ENCODE measurements around the gene ATAD3B.
"Not testable (repeated sequence)": the region's sequence is repeated elsewhere in the genome, so short reads cannot be mapped to it uniquely, and the experiment has no call there.

Gene ATAD3B

DNA sequence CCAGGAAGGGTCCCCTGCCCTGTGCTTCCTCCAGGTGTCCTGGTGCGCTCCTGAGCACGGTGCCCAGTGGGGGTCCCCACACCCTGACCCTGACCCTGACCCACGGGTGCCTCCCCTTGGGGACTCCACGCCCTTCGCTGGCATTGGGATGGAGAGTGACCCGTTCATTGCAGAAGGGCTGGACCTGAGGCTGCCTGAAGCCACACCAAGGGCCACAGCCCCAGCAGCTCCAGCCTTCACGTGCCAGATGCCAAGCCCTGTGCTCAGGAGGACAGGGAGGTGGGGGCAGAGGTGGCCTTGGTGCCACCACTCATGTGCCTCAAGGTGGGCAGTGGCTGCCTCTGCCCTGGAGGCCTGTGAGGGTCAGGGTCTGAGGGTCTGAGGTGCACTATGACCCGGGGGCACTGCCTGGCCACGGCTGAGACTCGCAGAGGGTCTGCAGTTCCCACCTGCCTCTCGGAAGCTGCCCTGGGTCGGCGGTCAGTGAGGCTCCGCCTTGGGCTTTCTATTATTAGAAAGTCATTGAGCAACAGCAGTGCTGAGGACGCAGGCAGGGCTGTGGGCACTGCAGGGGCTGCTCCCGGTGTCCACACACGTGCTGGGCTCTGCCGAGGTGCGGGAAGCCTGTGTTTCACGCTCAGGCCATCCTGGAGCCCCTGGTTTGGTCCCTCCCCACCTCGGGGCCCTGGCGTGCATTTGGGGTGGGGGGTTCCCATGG lies 61.8 kb downstream of the ATAD3B start:
- not testable (repeated sequence) for DNase-seq (ENCODE audit: low read depth)

DNA sequence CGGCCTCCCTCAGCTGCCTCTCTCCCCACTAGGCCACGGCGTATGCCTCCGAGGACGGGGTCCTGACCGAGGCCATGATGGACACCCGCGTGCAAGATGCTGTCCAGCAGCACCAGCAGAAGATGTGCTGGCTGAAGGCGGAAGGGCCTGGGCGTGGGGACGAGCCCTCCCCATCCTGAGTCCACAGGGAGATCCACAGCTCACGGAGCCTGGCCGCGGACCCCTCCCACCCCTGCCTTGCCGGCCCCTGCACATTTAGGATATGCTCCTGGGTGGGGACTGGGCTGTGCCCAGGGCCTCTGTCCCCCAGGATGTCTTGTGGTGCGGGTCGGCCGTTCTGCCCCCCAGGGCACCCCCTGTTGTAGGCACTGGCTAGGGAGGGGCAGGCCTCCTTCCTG lies 62.3 kb downstream of the ATAD3B start:
- not testable (repeated sequence) for DNase-seq (ENCODE audit: low read depth)

DNA sequence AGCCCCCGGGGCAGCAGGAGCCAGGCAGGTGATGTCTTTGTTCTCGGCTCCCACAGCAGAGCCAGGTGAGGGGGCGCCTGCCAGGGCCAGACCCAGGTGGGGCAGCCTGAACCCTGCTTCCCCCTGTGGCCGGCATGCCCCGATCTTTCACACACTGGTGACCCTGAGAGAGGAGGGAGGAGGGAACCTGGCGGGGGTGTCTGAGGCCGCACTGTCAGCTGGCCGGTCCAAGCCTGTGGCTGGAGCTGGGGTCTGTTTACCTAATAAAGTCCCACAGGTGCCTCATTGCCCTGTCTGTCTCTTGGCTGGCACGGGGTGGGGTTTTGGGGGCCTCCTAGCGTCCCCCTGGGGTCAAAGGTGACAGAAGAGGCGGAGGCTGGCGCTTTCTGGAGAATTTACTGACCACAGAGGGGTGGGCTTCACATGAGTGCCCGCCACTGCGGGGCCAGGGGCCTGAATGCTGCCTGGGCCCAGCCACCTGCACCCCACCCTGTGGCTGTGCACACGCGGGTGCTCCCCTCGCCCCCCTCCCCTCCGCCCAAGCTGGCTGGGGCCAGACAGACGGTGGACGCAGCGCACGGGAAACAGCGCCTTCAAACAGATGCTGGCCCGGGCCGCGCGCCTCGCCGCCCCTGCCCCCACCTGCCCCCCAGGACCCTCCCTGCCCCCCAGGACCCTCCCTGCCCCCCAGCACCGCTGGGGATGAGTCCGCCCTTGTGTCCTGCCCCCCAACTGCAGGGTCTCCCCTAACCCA lies 63.0 kb downstream of the ATAD3B start:
- no peak for DNase-seq (ENCODE audit: low read depth)

DNA sequence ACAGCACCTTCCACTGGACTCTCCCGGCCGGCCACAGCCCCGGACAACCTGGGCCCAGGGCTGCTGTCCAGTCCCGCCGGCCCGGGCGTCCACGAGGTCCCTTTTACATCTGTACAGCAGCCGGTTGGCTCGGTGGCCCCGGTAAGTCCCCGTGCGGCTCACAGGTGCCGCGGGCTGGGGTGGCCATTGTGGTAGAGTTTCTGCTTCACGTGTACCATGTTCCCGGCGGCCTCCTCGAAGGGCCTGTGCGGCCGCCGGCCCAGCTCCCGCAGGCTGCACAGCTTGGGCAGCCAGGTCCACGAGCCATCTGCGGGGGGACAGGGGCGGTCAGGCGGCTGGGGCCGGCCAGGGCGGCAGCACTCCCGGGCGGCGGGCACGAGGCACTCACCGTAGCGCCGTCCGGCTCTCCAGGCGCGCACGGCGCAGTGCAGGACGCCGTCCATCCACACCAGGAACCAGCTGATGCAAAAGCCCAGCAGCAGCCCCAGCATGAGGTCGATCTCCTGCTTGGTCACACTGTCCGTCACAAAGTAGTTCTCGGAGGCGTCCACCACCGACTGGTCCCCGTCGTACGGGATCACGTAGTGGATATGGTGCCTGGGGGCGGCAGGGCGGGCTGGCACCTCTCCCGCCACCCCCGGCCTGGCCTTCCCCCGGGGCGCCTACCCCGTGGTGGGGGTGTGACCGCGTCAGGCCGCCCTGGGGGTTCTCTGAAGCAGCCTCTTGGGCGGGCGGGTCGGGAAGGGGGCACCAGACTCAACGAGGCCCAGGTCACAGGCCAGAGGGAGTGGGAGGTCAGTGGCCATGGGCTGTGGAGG lies 63.8 kb downstream of the ATAD3B start:
- no peak for DNase-seq (ENCODE audit: low read depth)

DNA sequence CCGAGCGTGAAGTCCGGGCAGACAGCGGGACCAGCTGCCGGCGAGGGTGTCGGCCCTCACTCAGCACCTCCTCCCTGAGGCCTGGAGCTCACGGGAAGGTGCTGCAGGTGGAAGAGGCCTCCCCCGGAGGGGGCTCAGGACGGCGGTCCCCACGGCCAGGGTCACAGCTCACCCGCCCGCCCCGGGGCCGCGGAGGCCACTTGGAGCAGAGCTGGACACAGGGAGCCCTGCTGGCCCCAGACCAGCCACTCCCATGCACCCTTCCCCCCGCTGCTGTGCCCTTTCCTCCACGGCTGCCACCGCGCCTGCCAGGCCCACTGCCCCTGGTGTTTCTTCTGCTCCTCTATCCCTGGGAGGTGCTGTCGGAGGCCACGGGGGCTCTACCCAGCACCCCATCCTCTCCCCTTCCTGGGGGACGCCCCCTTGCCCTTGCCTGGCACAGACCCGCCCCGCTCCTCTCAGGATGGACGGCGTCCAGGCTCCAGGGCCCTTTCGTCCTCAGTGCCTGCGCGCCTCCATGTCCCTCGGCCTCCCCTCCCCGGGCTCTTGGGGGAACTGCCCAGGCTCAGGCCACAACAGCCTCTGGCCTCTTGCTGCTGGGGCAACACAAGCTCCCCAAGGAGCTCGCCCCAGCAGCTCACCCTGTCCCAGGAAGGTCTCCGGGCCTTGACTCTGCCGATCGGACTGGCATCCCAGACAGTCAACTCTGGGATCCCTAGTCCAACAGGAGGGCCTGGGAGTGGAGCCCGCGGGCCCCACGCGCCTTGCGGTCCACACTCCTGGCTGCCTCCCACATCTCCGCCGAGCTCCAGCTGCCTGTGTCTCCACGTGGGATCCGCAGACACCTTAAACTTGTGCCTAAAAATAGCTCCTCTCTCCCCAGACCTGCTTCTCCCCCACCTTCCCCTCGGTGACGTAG lies 64.7 kb downstream of the ATAD3B start:
- DNase-seq (ENCODE audit: low read depth) = no peak

DNA sequence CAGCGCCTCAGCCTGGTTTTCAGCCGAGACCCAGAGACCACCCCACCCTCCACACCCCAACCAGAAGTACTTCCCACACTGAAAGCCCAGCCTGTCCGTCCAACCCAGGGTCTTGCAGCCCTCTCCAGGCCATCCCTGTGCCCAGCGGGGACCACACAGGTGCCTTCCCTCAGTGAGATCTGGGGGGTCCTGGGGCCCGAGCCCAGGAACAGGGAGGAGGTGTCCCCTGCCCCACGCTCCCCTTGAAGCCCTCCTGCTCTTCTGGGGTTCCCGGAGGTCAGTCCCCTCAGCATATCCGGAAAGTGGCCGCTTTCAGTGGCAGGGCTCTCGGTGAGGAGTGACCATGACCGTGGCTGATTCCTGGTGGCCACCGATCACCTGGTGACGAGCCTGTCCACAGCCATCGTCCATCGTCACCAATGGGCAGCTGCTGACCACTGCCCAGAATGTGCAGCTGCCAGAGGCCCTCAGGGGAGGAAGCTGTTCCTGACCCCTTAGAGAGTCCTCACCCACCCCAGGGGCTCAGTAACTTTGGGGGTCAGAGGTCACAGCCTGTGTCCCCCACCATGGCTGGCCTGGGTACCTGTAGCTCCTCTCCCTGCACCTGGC lies 65.5 kb downstream of the ATAD3B start:
- no peak for DNase-seq (ENCODE audit: low read depth)

DNA sequence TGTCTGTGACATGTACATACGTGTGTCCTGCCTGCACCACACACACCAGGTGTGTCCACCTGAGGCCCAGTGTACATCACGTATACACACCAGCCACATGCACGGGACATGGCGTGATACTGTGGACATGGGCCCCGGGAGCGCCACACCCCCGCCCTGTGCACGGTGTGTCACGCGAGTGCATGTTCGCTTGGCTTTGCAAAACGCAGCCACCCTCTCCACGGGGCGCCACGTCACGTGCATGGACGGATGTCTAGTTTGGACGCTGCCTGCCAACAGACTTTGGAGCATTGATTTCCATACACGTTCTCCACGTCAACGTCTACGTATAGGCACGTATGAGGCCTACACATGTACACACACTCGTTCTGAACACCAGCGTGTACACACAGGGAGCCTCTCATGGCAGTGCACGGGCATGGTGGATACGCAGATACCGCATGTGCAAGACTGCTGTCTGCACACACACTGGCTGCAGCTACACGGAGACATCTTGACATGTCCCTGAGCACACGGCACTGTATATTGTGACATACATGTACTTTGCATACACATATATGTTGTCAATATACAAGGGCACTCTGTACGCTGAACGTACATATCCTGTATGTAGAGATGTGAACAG lies 66.2 kb downstream of the ATAD3B start:
- no peak for DNase-seq (ENCODE audit: low read depth)

DNA sequence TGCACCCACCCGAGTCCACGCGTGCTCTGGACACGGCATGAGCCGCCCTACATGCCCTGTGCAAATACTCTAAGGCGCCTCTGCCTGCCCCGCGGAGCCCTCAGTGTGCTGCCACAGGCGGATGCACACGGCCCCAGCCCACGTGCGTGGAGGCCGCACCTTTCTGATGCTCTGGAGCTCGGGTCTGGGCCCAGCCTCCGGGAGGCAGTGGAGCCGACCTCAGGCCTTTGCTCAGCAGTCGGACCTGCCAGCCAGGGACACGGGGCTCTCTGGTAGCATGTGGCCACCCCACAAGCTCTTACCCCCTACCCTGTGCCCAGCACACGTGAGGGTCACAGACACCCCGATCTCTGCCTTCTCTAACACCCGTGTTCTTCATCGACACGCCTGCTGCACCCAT lies 66.8 kb downstream of the ATAD3B start:
- DNase-seq (ENCODE audit: low read depth) = no peak

DNA sequence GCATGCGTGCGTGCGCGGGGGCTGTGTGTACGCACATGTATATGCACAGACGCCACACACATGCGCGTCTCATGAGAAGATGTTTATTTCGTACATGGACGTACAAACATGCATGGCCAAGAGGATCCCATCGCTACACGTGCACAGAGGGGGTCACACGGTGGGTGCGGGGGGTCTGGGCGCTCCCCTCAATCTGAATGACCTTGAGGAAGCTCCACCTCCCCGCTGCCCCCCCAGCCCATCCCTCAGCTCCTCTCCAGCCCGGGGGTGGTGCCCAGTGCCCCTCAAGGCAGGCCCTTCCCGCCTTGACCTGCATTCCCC lies 67.4 kb downstream of the ATAD3B start:
- DNase-seq (ENCODE audit: low read depth) = no peak

DNA sequence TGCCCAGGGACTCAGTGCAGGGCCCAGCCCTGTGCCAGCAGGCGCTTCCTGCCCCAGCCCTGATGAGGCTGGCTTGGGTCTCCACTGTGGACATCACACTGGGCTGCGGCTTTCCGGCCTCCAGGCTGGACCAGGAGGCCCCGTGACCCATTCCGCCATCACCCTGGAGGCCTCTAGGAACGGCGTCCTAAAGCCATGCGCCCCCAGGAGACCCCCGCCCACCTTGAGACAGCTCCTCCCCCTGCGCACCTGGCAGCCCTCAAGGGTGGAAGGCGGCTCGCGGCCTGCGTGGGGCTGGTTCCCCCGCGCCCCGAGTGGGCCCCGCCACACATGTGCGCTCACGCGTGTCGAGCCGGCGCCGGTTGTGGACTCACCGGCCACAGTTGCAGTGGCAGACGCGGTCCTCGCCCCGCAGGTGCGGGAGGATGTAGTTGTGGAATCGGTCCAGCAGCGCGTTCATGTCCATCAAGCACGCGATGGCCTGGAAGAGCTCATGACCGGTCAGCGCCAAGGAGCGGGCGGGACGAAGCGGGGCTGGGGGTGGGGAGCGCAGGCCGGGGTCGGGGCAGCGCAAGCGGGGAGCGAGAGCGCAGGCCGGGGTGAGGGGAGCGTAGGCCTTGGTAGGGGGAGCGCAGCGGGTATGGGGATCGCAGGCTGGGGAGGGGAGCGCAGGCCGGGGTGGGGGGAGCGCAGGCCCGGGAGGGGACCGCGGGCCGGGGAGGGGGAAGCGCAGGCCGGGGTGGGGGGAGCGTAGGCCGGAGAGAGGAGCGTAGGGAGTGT lies 67.9 kb downstream of the ATAD3B start:
- DNase-seq (ENCODE audit: low read depth) = no peak

DNA sequence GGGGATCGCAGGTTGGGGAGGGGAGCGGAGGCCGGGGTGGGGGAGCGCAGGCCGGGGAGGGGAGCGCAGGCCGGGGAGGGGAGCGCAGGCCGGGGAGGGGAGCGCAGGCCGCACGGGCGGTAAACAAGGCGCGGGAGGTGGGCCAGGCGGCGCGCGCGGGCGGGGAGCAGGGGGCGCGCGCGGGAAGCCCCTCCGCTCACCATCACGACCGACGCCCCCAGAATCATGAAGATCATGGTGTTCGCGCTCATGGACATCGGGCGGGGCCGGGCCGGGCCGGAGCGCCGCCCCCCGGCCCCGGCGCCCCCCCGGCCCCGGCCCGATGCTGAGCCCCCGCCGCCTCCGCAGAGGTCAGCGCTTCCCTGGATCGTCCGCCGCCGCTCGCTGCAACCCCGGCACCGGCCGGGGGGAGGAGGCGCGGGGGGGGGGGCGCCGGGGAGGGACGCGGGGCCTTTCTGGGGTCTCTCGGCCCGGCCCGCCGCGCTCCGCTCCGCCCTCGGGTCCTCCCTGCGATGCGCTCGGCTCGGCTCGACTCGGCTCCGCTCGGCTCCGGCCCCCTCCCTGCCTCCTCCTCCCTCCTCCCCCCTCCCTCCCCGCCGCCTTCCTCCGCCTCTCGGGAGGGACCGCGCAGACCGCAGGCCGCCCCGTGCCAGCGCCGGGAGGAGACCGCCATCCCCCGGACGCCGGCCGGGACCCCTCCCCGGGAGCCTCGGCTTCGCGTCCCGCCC lies 68.7 kb downstream of the ATAD3B start, which contains the start of gene TMEM240:
Gene TMEM240, minus strand, starts transcription at position 535 of the 728 bp plus-strand sequence. Its CDS starts 278 bp downstream, at position 257.
- peak; percentile 58 for DNase-seq (ENCODE audit: low read depth)

DNA sequence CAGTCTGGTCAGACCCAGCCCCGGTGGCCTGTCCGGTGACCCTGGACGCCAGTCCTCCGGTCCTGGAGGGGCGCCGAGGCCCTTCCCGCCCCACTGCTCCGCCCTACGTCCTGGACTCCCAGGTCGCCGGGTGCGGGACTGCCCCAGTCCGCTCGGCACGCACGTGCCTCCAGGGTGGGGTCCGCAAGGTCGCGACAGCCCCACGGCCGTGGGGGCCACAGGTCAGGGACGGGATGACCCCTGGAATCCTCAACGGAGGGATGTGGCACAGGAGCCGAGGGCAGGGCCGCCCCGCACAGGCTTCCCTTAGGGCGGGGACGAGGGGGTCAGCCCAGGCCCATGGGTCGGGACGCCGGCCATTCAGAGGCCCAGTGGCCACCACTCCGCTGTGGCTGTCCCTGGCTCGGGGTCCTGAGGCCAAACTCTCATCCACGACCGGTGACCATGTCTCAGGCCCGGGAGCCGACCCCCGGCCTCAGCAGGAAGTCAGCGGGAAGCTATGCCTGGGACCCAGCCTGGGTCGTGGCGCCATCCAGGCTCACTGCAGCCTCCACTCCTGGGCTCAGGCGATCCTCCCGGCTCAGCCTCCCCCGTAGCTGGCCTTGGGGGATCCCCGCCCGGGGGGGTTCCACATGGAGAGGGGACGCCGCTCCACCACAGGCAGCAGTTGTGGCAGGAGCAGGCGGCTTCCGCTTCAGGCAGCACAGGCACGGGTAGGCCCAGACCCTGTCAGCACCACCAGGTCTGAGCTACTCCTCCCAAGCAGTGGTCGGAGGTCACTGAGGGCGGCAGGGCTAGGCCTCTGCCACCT lies 69.5 kb downstream of the ATAD3B start:
- DNase-seq (ENCODE audit: low read depth) = no peak

DNA sequence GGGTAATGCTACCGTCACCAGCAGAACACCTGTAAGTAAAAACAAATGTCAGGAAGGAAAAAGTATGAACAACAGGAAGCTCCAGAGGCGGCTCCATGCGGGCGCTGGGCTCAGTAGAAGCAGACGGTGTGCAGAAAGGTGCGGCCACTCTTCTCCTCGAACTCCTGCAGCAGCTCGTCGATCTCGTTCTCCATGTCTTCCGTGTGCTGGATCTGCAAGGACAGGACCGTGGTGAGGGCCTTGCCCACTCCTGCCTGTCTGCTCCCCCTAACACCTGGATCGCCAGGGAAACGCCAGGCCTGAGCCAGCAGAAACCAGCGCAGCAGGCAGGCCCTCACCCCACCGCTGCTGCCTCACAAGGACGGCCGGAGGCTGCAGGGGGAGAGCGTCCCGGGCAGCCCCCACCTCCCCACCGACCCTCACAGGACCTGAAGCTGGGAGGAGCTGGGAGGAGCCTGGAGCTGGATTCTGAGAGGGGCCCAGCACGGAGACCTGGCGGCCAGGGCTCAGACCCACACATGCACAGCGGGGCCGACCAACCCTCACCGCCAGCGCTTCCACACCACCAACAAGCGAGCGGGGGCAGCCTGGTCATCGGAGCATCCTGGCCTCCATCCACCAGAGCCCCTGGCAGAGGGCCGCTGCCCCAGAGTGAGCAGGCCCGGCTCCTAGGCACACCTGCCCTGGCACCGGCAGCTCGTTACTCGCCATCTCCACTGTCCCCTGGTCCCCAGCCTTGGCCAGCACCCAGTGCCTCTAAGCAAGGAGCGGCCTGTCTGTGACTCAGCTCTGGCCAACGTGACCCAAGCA lies 70.6 kb downstream of the ATAD3B start:
- no peak for DNase-seq (ENCODE audit: low read depth)

DNA sequence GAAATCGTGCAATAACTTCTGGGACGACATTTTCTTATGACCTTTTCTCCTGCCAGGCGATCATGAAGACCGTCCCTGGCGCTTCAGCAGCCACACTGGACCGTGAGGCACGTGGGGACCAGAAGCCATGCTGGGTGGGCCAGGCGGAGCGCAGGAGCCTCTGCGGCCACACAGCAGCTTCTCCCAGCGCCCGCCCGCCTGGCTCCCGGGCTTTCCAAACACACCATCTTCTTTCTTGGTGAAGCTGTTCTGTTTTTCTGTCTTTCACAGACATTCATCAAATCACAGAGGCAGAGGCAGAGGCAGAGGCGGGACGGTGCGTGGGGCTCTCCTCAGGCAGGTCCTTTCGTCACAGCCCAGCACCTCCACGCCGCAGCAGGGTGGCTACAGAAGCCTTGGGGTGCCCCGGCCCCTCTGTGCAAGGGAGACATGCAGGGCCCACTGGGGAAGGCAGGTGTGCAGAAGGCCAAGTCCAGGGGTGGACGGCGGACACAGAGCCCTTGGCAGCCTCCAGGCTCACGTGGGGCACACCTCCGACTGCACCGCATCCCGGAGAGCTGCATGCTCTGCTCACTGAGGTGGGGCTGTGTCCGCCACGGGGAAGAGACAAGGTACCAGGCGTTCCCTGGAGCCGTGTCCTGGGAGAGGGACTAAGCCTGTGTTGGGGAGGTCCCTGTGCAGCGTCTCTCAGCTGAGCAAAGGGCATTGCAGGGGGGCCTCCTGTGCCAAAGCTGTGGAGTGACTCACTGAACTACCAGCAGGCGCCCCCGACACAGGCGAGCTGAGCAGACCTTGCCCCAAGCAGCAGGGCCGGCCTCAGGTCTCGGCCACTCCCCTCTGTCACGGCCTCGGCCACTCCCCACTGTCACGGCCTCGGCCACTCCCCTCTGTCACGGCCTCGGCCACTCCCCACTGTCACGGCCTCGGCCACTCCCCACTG lies 71.5 kb downstream of the ATAD3B start:
- no peak for DNase-seq (ENCODE audit: low read depth)

DNA sequence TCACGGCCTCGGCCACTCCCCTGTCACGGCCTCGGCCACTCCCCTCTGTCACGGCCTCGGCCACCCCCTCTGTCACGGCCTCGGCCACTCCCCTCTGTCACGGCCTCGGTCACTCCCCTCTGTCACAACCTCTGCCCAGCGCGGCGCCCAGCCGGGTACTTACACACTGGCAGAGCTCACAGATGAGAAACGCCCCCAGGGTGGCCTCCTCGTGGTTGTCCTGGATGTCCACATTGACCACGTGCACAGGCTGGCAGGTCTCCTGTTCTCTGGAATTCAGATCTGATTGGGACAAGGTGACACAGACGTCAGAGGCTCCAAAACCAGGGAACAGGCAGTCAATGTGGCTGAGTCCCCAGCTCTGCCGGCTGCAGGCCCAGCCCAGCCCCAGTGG lies 72.1 kb downstream of the ATAD3B start:
- no peak for DNase-seq (ENCODE audit: low read depth)

DNA sequence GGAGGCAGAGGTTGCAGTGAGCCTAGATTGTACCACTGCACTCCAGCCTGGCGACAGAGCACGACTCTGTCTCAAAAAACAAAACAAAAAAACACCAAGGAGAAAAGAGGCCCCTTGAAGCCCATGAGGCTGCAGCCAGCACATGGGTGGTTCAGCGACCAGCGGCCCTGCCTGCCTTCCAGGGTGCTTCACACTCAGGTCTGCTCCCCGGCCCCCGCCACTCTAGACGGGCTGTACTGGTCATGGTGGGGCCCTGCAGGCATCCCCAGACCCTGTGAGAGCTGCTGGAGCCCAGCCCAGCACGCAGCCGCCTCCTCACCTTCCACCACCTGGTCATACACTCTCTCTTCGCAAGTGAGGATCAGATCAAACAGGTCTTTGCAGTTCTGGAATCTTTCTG lies 73.0 kb downstream of the ATAD3B start:
- DNase-seq (ENCODE audit: low read depth) = no peak

All from stromal cell of bone marrow (primary cell).